Activated T-cell treated with anti-CD3 and anti-CD28 coated beads, Interleukin-2, amount 50 U/mL, for 1 hour (primary cell): ENCODE data around the gene PKP1.
A peak's percentile ranks its signal among the peaks of the same experiment; 100 is the strongest.
"Not testable (repeated sequence)": the region's sequence is repeated elsewhere in the genome, so short reads cannot be mapped to it uniquely, and the experiment has no call there.

Experiments used
- DNase-seq: peaks from one replicate; pipeline ENCODE4 v3.0.0-alpha.2; 2020

PKP1 gene, protein sequence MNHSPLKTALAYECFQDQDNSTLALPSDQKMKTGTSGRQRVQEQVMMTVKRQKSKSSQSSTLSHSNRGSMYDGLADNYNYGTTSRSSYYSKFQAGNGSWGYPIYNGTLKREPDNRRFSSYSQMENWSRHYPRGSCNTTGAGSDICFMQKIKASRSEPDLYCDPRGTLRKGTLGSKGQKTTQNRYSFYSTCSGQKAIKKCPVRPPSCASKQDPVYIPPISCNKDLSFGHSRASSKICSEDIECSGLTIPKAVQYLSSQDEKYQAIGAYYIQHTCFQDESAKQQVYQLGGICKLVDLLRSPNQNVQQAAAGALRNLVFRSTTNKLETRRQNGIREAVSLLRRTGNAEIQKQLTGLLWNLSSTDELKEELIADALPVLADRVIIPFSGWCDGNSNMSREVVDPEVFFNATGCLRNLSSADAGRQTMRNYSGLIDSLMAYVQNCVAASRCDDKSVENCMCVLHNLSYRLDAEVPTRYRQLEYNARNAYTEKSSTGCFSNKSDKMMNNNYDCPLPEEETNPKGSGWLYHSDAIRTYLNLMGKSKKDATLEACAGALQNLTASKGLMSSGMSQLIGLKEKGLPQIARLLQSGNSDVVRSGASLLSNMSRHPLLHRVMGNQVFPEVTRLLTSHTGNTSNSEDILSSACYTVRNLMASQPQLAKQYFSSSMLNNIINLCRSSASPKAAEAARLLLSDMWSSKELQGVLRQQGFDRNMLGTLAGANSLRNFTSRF

DNA sequence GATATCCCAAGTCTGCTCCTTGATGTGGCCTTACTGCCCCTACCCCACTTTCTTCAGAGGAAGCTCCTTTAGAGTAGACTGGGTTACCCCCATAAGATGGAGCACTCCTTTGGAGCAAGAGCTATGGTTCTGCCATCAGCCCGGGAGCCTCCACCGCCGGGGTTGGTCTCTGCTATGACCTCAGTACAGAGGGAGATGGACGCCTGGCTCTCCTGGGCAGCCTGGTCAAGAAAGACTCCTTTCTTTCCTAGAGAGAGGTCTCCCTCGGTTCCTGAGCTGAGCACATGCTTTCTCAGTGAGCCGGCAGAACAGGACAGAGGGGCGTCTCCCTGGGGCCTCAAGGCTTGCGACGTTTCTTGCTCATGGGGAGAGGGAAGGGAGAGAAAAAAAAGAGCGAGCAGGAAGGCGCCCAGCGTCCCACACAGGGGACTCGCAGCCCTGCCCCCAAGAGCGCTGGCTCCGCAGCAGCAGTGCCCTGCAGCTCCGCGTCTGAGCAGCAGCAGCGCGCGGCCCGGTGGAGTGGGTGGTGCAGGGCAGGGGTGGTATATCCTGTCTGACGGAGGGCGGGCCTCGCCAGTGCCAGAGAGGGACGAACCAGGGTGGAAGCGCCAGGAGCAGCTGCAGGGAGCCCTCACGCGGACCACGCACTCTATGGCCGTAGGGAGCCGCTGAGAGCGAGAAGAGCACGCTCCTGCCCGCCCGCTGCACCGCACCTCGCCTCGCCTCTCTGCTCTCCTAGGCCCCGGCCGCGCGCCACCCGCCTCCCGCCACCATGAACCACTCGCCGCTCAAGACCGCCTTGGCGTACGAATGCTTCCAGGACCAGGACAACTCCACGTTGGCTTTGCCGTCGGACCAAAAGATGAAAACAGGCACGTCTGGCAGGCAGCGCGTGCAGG is at the start of gene PKP1:
Gene PKP1 (plus strand): TSS at position 576 of the 899 bp plus-strand sequence. CDS start 197 bp downstream, at position 773.
- no peak for DNase-seq

DNA sequence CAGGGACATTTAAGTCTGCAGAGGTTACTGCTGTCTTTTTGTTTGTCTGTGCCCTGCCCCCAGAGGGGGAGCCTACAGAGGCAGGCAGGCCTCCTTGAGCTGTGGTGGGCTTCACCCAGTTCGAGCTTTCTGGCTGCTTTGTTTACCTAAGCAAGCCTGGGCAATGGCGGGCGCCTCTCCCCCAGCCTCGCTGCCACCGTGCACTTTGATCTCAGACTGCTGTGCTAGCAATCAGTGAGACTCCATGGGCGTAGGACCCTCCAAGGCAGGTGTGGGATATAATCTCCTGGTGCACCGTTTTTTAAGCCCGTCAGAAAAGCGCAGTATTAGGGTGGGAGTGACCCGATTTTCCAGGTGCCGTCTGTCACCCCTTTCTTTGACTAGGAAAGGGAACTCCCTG is 43.7 kb upstream of the PKP1 start:
- DNase-seq, result not testable (repeated sequence)

DNA sequence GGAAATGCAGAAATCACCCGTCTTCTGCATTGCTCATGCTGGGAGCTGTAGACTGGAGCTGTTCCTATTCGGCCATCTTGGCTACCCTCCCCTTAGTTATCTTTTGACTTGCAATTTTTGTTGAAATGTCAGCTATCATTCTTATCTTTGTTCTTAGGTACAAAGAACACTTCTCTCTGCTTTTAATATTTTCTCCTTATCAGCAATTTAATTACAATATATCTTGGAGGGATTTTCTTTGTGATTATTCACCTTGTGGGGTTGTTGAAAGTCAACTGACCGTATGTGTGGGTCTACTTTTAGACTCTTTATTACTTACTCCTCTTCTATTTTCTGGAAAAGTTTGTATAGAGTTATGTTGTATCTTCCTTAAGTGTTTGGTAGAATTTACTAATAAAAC is 43.1 kb upstream of the PKP1 start:
- DNase-seq, result no peak

DNA sequence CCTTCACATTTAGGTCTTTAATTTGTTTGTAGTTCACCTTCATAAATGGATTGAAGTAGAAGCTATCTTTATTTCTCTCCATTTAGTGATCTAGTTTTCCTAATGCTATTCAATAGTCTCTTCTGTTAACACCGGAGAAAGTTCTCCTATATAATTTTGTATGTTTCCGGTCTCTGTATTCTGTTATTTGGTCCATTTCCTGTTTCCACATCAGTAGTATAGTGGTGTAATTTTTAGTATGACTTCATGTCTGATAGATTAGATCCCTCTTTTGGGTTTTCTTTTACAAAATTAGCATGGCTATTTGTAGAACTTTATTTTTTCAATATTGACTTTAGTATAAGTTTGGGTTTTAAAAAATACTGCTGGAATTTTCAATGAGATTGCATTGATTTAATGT is 41.6 kb upstream of the PKP1 start:
- DNase-seq, result no peak

DNA sequence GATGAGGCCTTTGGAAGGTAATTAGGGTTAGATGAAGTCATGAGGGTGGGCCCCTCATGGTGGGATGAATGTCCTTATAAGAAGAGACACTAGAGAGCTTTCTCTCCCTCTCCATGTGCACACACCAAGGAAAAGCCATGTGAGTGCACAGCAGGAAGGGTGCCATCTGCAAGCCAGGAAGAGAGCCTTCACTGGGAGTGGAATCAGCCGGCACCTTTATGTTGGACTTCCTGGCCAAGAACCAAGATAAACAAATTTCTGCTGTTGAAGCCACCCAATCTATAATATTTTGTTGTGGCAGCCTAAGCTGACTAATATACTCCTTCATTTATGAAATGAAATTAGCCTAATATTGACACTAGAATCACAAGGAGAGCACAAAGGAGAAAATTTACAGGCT is 38.2 kb upstream of the PKP1 start:
- DNase-seq, result no peak

DNA sequence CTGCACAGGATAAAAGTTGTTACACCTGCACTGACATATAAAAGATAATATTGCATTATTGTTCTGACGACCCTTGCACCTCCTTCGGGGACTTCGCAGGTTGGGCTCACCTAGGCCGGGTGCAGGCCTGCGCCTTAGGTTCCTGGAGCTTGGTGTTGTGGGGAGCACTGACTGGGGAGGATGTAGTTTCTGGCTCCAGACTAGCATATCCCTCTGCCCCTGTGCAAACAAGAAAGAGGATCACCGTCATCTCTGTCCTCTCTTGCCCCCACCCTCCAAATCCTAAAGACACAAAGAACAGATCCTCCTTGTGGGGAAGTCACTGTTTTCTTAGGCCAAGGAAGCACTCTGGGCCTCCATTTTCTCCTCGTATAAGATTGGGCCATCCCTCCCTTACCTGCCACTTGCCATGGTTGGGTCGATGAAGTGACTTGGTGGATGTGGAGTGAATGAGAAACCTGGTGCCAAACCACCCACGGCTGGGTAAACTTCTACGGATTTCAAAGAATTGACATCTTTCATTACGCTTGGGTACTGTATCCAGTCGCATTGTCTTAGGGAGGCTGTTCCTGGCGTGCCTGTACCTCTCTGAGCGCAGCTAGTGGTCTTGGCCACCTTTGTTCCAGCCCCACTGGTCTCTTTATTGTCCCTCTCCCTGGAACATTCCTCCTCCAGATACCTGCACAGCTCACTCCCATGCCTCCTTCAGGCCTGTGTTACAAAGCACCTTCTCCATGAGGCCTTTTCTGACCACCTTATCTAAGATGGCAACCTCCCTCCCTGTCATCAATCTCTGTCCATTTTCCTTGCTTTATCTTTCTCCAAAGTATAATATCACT is 34.4 kb upstream of the PKP1 start:
- no peak for DNase-seq

DNA sequence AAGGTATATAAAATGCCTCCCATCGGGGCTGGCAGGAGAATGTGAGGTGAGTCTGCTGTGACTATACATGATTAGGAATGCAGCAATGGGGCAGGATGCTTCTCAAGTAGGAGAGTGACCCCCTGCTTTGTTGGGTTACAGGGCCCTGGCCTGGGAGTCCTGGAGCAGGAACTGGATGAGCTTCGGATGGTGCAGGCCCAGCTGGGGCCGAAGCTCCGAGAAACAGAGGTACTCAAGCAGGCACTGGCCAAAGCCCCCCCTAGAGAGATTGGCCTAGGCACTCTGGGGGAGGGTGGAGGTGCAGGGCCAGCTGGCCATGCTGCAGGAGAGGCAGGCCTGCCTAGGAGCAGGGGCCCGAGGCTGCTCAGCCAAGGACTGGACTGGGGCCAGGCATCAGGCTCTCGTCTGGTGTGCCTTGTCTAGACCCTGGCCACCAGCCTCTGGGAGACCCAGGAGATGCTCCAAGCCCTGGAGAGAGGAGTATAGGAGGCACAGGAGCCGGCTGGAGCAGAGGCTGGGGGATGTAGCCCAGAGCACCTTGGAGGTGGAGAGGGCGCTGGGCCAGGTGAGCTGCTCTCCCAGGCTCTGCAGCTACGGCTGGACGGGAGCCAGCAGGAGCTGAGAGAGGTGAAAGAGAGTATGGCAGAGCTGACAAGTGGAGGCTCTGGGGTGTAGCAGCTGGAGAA is 32.8 kb upstream of the PKP1 start:
- no peak for DNase-seq

DNA sequence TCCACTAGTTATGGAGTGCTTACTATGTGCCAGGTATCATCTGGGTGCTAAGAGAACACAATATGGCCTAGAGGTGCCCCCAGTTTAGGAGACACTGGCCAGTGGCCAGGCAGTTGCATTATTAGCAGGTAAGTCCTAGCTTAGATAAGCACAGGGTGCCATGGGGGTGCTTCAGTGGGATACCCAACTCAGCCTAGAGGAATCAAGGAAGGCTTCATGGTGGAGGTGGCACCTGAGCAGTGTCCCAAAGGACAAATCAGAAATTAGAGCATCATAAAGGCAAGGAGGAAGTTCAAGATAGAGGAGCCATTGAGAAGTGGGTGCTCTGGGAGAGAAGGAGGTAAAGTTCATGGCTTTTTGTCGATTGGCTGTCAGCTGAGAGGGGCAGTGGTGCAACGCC is 31.9 kb upstream of the PKP1 start:
- no peak for DNase-seq

DNA sequence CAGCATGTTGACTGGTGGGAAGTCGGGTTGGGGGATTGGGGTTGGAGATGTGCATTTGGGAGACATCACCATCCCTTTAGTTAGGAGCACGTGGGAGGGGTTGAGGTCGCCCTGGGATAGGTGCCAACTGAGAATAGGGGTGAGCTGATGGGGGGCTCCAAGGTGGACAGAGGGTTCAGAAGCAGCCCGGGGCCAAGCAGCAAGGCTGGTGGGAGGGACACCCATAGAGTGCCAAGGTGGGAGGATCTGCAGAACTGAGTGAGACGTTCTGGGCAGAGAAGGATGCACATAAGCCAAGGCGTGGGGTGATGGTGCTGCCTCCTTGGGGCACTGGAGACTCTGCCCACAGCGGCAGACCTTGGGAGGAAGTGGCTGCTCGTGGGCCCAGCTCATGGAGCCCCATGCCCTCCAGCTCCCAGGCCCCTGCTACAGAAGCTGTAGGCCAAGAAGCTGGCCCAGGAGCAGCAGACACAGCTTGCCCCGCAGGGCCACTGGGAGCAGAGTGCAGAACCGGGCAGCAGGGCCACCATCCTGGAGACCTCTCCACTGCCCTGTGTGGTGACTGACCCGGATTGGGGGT is 31.4 kb upstream of the PKP1 start:
- DNase-seq, result no peak

DNA sequence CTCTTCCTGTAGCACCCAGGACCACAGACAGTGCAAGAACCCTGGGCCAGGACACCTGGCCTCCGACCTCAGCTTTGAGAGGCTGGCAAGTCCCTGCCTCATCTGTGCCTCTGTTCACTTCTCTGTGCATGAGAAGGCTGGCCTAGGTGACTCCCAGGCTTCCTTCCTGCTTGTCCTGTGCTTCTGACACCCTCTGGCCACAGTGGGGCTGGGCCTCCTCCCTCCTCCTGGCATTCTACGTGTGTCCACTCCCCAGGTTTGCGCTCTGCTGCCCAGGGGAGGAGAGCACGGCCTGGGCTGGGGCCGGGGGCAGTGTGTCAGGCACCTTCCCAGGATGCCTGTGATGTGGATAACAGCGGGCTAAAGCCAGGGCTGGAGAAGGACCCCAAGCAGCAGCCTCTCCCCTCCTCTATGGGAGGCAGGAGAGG is 30.3 kb upstream of the PKP1 start:
- no peak for DNase-seq

DNA sequence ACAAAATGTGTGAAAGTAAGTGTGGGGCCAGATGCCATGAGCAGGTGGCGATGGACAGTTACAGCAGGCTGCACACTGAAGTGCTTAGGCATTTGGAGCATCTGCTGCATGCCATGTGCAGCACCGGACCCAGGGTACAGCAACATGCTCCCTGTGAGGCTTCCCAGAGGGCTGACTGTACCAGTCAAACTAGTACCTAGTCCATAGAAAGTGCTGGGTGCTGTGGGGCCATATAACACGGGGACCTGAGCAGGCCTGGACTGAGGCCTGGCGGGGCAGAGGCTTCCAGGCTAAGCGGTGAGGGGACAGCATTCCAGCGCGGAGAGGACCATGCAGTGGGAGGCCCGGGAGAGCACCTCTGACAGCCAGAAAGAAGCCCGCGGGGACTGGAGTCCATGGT is 29.9 kb upstream of the PKP1 start:
- DNase-seq, result no peak

DNA sequence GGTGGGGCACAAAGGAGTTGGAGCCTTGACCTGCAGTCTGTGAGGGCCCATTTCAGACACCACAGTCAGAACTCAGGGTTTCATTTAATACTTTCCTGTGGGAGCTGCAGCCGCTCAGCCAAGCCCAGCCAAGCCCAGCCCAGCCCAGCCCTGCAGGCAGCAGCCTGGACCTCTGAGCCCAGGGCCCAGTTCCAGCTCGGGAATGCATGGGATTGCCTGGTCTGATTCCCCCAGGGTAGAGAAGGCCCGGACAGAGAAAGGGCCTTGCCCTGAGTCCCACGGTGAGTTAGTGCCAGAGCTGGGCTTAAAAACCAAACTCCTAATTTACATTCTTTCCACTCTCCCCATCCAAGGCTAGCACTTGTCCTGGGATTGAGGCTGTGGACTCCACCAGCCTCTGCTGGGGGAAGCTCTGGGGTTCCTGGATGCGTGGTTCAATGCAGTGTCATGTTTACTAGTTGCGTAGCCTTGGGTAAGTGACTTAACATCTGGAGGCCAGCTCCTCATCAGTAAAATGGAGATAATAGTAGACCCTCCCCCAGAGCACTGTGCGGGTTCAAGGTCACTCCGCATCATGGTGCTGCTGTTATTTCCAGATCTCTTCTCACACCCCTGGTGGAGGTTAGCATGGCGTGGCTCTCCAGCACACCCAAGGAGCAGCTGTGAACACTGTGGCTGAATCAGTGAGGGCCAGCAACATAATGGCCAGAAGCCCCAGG is 29.2 kb upstream of the PKP1 start:
- no peak for DNase-seq

DNA sequence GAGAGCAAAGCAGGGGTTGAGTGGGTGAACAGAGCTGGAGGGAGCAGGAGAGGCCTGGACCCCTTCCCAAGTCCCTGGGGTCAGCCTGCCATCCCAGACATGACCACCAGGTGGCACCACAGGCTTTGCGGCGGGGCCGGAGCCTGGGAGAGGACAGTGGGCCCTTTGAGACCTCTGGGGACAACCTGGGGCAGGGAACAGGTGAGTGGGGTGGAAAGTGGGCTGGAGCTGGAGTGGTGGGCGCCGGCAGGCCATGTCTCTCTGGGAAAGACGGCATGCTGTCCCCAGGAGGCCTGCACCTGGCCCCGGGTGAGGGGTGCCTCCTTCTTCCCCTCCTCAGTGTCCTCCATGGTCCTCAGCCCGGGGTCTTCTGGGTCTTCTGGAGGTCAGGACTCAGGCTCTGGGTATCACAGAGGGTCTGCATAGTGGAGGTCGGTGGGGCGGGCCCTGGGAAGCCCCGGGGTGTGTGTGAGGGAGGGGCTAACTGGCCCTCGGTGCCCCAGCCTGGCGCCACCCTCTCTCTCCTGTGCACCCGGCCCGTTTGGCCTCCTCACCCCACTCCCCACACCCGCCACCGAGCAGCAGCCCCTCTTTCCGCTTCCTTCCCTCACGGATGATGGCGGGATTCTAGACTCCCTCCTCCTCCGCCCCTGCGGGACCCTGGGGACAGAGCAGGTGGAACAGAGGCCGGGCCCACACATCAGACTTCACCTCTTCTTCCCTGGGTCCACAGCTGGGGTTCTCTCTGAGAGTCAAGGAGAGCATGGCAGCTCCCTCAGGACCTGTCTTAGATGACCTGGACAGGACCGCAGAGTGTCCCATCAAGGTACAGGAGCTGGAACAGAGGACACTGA is 28.5 kb upstream of the PKP1 start:
- peak; percentile 70 for DNase-seq

DNA sequence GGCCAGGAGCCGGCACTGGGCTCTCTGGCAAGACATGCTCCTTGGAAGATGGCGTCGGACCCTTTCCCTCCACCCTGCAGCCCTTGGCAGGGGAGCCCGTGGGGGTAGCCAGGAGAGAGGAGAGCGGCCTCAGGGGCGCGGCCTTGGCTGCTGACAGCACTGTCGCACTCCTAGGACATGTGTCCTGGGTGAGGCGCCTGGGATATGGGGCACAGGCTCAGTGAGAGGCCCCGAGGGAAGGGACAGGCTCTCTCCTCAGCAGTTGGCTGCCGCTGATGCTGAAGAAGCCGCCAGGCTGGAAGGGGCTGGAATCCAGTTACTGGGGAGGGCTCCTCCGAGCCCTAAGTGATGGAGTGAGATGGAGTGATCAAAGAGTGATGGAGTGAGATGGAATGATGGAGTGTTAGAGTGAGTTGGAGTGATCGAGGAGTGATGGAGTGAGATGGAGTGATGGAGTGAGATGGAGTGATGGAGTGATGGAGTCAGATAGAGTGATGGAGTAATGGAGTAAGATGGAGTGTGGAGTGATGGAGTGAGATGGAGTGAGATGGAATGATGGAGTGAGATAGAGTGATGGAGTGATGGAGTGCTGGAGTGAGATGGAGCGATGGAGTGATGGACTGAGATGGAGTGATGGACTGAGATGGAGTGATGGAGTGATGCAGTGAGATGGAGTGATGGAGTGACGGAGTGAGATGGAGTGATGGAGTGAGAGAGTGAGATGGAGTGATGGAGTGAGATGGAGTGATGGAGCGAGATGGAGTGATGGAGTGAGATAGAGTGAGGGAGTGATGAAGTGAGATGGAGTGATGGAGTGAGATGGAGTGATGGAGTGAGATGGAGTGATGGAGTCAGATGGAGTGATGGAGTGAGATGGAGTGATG is 27.6 kb upstream of the PKP1 start:
- DNase-seq, result no peak

DNA sequence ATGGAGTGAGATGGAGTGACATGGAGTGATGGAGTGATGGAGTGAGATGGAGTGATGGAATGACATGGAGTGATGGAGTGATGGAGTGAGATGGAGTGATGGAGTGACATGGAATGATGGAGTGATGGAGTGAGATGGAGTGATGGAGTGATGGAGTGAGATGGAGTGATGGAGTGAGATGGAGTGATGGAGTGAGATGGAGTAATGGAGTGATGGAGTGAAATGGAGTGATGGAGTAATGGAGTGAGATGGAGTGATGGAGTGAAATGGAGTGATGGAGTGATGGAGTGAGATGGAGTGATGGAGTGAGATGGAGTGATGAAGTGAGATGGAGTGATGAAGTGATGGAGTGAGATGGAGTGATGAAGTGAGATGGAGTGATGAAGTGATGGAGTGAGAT is 25.2 kb upstream of the PKP1 start:
- DNase-seq, result not testable (repeated sequence)

DNA sequence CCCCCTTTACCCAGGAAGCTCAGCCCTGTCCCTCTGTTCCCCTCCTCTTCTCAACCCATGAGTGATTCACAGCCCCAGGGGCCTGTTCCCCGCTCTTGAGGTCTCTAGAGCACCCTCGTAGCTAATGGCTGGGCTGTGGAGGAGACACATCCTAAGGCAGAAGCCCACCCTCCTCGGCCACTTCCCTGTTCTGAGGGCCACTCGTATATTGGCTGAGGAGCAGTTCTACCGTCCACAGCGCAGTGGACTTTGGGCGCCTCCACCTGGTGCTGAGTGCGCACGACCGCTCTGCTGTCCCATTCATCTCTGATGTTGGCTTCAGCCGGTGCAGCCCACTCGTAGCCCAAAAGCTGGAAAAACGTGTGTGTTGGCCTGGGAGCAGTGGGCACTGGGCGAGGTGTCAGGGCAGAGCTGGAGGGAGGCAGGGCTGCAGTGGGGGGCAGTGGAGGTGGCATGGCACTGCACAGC is 24.5 kb upstream of the PKP1 start:
- no peak for DNase-seq

DNA sequence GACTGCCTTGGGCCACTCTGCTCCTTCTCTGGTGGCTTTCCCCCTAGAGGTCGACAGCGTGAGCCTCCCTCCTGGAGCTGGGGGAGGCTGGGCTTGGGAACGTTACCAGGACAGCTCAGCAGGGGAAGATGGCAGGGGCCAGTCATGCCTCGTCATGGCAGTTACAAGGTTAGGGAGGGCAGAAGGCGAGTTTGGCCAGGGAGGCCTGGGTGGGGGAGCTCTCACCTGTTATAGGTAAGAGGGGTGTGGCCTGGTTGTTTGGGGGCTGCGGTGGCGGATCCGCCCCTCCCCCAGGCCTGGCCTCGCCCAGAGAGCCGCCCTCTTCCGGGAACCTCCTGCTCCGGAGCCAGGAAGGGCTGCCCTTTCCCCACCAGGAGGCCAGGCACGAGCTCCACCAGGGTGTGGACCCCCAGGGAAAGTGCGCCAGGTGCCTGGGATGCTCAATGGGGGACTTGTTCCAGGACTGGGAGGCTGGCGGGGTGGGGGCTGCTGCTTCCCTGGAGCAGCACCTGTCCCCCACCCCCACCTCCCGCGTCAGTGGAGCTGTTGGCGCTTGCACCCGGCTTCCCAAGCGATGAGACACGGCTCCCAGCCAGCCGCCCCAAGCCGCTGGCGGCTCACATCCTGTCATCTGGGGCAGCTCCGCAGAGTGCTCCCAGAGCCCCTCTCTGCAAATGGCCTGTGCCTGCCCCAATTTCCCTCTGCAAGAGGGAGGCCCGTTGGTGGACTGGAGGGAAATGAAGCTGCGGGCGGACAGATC is 23.6 kb upstream of the PKP1 start:
- no peak for DNase-seq

DNA sequence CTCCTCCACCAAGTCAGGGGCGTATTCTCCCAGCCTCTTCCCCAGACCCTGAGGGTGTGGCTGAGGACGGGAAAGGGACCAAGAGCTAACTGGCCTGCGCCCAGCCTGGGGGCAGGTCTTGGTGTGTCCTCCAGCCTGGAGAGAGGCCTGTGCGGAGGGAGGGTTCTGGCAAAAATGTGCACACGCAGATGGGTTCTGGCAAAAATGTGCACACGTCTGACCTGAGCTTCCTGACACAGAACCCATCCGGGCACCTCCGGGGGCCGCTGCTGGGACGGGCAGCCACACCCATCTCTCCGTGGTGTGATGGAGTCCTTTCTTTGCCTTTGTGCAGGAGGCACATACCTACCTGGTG is 23.1 kb upstream of the PKP1 start:
- DNase-seq, result no peak
